ENCODE results near the gene C14orf93.

DNA sequence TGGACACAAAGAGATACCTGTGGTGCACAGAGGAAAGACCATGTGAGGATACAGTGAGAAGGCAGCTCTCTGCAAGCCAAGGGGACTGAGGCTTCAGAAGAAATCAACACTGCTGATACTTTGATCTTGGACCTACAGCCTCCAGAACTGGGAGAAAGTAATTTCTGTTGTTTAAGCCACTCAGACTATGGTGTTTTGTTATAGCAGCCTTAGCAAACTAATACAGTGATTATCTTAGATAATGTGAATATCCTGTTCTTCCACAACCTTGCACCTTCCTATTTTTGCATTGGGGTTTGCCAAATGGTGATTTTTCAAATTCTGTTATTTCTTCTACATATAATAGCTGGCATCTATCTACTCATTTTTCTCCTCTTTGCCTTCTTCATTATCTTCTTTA is 8.2 kb upstream of the C14orf93 start:
- TF ChIP-seq SMC3 (conservative IDR thresholded peaks at IDR 0.05; ENCODE audit: poor library complexity) (no peak), TAF1 (IDR thresholded peaks at IDR 0.05; ENCODE audit: low read depth) (no peak), EZH2 (IDR thresholded peaks at IDR 0.05; ENCODE audit: borderline replicate concordance, insufficient read depth, low read length, poor library complexity, severe bottlenecking) (no peak), MXI1 (conservative IDR thresholded peaks at IDR 0.05; ENCODE audit: poor library complexity, severe bottlenecking) (no peak), RAD21 (conservative IDR thresholded peaks at IDR 0.05) (no peak)

All from neural cell (in vitro differentiated cells).